ENCODE measurements around the gene ELL.

DNA sequence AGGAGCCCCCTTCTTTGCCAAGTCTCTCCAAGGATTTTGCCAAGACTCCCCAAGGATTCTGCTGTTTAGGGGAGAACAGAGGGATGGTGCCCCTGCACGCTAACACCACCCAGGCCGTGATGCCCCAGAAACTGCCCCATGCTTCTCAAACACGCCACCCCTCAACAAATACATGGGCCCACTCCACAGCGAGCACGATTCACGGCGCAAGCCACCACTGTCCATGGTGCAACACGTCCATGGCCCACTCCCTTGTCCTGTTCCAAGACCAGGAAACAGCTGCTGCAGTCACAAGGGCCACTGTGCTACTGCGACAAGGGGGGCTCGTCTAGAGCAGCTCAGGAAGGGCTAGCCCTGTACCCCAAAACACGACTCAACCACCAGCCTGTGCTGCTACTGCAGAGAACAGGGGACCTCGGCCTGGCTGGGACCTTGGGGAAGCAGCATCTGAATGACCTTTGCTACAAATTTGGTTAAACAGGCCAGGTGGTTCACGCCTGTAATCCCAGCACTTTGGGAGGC lies 47.4 kb downstream of the ELL start:
- TF ChIP-seq GATA2 (IDR thresholded peaks at IDR 0.05; ENCODE audit: low read depth, low read length) (no peak), GATA3 (IDR thresholded peaks at IDR 0.05; ENCODE audit: low read depth, low read length) (no peak)

Measured in SH-SY5Y (cell line).